ENCODE results near the gene CCL19.

DNA sequence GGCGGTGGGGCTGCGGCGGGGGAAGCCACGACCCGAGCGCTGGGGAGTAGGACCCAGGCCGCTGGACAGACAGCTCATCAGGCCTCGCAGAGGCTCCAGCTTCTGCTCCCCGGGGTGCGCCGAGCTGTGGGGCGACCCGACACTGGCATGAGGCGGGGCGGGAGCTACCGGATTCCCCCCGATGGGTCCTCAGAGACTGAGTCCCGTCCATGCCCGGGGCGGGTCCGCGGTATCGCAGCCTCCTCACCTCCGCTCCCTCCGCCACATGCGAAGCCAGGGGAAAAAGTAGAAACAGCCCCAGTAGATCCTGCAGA, 26.1 kb downstream of the CCL19 start:
- TF ChIP-seq CTCF (IDR thresholded peaks at IDR 0.05) (no peak), EZH2 (IDR thresholded peaks at IDR 0.05) (peak; percentile 40), EZH2phosphoT487 (IDR thresholded peaks at IDR 0.05) (no peak)
